ENCODE data around the gene OR2S2. TPM values are rescaled to one million over a fixed set of nuclear protein-coding genes. Genes with fewer than 3 reads are reported as not detected.
A peak's percentile ranks its signal among the peaks of the same experiment; 100 is the strongest.

OR2S2 gene
- total RNA-seq, 4 donors from 2014 or later: not detected

- no peak for DNase-seq (ENCODE audit: low spot score)
- TF ChIP-seq, protein P1, sequence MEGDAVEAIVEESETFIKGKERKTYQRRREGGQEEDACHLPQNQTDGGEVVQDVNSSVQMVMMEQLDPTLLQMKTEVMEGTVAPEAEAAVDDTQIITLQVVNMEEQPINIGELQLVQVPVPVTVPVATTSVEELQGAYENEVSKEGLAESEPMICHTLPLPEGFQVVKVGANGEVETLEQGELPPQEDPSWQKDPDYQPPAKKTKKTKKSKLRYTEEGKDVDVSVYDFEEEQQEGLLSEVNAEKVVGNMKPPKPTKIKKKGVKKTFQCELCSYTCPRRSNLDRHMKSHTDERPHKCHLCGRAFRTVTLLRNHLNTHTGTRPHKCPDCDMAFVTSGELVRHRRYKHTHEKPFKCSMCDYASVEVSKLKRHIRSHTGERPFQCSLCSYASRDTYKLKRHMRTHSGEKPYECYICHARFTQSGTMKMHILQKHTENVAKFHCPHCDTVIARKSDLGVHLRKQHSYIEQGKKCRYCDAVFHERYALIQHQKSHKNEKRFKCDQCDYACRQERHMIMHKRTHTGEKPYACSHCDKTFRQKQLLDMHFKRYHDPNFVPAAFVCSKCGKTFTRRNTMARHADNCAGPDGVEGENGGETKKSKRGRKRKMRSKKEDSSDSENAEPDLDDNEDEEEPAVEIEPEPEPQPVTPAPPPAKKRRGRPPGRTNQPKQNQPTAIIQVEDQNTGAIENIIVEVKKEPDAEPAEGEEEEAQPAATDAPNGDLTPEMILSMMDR (IDR thresholded peaks at IDR 0.05): no peak
- ATAC-seq (ENCODE audit: low FRiP score): no peak
Observed at GRCh38 chr9:35962126-35962906, 4.4 kb upstream of the OR2S2 start.

DNA sequence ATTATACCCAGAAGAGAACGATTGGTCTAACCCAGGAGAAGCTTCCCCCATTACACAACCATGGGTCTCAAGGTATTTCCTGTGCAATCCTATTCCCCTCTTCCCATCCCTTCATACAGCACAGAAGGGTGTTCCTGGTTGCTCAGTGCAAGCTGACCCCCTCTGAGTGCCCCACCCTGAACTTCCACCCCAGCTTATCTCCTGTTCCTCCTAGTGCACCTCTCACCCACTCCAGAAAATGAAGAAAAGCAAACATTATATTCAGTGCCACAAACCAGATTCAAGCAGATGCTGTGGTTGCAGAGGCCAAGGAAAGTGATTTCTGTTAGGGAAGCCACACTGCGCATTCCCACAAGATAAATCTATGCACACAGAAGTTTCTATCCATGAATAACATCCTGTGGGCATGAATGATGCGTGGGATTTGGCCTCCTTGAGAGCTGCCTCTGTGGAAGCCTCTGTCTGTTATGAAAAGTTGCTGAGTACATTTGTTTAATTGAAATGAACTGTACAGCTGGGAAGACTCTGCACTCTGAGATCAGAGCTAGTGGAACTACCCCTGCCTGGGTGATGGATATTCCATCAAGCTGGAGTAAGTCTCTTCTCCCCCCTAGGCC, 2.2 kb upstream of the OR2S2 start:
- ATAC-seq (ENCODE audit: low FRiP score) (no peak), DNase-seq (ENCODE audit: low spot score) (no peak)
- TF ChIP-seq, protein P1 (IDR thresholded peaks at IDR 0.05): no peak

DNA sequence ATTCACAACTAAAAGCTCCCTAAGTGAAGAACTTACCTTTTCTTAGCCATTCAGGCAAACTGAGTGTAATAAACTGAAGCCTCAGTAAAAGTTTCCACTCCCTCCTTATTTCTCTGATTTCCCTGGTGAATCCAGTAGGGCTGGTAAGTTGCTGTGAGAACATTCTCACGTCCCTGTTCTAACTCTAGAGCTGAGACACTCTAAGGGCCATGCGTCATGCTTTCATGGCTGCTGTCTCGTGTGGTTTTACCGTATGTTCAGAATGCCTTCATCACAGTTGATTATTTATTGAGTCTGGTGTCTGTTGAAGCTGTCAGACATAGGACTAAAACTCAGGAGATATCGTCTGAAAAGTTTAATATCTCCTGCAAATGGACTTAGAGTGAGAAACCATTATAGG, 1.3 kb downstream of the OR2S2 start:
- no peak for DNase-seq (ENCODE audit: low spot score)
- ATAC-seq (ENCODE audit: low FRiP score): no peak
- TF ChIP-seq, protein P1 (IDR thresholded peaks at IDR 0.05): no peak

GRCh38 chr9:35954942-35955546, 2.9 kb downstream of the OR2S2 start:
- TF ChIP-seq, protein P1 (IDR thresholded peaks at IDR 0.05): no peak
- DNase-seq (ENCODE audit: low spot score) (no peak), ATAC-seq (ENCODE audit: low FRiP score) (peak; percentile 62)

GRCh38 chr9:35952526-35953191, 5.3 kb downstream of the OR2S2 start:
- DNase-seq (ENCODE audit: low spot score): no peak
- no peak for ATAC-seq (ENCODE audit: low FRiP score)
- TF ChIP-seq, protein P1 (IDR thresholded peaks at IDR 0.05): no peak

DNA sequence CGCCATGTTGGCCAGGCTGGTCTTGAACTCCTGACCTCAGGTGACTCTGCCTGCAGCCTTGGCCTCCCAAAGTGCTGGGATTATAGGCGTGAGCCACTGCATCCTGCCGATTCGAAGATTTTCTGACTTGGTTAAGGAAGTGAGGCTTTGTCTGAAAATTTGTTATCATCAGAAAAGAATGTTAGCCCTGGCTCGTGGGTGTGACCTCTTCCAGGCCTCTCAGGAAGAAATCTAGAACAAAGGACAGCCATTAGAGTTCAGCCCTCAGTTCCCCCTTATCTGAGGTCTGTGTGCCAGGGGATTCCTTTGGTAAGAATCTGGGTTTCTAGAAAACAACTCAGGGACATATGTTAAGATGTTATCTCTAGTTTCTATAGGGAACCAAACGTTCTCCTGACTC, 6.2 kb downstream of the OR2S2 start:
- ATAC-seq (ENCODE audit: low FRiP score): no peak
- no peak for DNase-seq (ENCODE audit: low spot score)
- TF ChIP-seq, protein P1 (IDR thresholded peaks at IDR 0.05): no peak
